Middle frontal gyrus (tissue), 1 donor: ENCODE data around the gene FAM111B.
"Not testable (repeated sequence)": the region's sequence is repeated elsewhere in the genome, so short reads cannot be mapped to it uniquely, and the experiment has no call there.

Experiments
- DNase-seq: peaks from one replicate; pipeline ENCODE4 v3.0.0-alpha.2; 2015; ENCODE audit warnings: low spot score; ENCODE audit errors: extremely low spot score

FAM111B gene, protein sequence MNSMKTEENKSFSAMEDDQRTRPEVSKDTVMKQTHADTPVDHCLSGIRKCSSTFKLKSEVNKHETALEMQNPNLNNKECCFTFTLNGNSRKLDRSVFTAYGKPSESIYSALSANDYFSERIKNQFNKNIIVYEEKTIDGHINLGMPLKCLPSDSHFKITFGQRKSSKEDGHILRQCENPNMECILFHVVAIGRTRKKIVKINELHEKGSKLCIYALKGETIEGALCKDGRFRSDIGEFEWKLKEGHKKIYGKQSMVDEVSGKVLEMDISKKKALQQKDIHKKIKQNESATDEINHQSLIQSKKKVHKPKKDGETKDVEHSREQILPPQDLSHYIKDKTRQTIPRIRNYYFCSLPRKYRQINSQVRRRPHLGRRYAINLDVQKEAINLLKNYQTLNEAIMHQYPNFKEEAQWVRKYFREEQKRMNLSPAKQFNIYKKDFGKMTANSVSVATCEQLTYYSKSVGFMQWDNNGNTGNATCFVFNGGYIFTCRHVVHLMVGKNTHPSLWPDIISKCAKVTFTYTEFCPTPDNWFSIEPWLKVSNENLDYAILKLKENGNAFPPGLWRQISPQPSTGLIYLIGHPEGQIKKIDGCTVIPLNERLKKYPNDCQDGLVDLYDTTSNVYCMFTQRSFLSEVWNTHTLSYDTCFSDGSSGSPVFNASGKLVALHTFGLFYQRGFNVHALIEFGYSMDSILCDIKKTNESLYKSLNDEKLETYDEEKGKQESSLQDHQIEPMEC

DNA sequence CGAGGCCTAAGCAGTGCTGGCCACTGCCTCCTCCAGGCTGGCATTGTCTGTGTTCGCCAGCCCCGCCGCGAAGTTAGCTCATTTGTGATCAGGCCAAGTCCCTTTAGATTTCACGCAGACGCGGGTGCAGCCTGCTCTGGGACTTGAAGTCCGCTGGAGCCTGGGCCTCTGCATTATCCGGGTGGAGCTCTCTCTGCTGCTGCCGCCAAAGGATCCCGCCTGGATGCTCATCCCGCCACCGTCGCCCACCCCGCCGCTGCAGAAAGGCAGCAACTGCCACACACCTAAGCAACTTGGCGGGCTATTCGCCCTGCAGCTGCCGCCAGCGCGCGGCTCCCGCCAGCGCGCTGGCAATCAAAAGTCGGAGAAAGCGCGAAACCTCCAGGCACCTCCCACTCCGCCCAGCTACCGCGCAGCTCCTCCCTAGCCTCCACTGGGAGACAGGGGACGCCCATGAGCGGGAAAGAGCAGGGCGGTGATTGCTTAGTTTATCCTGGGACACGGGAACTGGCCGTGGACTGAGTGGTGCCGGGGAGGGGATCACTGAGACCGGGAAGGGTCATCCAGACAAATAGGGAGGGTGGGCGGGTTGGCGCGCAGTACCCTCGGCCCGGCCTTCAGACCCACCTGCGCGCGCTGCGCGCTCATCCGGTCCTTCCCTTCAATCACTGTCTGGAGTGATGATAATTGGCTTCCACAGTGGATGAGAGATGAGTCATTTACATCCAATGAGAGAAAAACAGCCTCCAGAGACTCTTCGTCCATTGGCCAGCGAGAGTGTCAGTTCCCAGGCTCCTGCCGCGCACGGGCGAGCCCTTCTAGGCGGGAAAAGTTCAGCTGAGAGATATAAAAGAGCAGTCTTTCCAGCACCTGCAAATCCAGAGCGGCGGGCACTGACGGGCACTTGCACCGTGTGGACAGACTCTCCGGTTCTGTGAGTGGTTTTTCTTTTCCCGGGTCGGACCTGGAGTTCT, at the start of gene FAM111B:
FAM111B (plus strand) TSS at position 875 of the 974 bp plus-strand sequence. CDS start 2,389 bp downstream, outside the sequence.
- peak; percentile 80 for DNase-seq

DNA sequence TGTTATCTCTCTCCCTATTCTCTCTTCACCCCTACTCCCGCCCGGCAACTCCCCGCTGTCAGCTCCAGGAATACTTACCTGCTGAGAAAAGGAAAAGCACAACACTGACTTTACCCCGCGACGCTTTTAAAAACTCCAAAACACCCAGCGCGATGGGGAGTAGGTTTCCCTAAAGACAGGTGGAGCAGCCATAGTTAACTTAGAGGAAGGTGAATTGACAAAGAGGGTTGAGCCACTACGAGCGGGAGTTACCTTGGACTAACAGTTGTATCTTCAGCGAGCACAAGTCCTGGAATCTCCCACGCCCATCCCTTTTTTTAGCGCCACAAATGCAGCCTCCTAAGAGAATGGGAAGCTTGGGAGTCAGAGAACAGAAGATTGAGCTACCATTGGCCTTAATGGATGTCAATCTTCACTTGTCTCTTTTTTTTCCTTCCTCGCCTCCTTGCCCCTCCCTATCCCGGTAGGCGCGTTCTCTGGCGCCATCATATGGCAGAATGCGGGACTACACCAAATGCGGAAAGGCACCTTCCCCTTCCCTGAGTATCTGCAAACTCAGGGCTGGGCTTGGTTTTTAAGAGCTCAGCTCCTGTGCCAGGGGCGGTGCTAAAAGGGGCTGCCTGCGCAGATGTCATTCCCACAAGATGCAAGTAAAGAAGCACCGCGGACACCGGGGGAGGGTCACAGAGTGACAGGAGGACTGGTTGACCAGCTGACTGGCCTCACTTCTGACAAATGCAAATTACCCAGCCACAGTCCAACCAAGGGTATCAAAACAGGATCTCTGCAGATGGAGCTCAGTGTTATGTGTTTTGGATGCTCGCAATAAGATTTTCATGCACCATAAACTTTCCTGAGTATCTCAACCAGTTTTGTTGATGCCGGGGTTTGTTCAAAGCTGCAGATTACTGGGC, 48.7 kb upstream of the FAM111B start:
- peak; percentile 73 for DNase-seq

DNA sequence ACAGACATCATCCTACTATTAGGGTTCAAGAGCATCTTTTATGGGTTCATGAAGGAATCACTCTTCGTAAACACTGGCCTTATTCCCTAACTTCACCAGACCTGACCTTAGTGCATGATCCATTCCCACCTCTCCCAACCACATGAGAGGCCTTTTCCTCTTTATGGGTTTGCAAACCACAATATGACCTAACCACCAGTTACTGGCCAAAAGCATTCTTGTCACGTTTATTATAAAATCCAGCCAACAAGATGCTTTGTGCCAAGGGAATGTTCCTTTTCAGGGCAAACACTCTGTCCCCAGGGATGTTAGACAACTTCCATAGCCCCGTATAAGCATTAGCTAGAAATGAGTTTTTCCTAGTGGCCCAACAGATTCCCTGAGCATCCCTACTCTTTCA, 46.9 kb upstream of the FAM111B start:
- not testable (repeated sequence) for DNase-seq

DNA sequence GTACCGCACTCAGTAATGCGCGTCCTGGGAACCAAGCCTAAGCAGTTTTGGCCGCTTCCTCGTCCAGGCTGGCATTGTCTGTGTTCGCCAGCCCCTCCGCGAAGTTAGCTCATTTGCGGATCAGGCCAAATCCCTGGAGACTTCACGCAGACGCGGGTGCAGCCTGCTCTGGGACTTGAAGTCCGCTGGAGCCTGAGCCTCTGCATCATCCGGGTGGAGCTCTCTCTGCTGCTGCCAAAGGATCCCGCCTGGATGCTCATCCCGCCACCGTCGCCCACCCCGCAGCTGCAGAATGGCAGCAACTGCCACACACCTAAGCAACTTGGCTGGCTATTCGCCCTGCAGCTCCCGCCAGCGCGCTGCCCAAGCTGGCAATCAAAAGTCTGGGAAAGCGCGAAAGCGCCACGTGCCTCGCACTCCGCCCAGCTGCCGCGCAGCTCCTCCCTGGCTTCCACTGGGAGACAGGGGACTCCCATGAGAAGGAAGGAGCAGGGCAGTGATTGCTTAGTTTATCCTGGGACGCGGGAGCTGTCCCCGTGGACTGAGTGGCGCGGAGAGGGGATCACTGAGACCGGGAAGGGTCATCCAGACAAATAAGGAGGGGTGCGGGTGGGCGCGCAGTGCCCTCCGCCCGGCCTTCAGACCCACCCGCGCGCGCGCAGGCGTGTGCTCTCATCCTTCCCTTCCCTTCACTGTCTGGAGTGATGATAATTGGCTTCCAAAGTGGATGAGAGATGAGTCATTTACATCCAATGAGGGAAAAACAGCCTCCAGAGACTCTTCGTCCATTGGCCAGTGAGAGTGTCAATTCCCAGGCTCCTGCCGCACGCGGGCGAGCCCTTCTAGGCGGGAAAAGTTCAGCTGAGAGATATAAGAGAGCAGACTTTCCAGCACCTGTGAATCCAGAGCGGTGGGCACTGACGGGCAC, 44.2 kb upstream of the FAM111B start:
- no peak for DNase-seq

DNA sequence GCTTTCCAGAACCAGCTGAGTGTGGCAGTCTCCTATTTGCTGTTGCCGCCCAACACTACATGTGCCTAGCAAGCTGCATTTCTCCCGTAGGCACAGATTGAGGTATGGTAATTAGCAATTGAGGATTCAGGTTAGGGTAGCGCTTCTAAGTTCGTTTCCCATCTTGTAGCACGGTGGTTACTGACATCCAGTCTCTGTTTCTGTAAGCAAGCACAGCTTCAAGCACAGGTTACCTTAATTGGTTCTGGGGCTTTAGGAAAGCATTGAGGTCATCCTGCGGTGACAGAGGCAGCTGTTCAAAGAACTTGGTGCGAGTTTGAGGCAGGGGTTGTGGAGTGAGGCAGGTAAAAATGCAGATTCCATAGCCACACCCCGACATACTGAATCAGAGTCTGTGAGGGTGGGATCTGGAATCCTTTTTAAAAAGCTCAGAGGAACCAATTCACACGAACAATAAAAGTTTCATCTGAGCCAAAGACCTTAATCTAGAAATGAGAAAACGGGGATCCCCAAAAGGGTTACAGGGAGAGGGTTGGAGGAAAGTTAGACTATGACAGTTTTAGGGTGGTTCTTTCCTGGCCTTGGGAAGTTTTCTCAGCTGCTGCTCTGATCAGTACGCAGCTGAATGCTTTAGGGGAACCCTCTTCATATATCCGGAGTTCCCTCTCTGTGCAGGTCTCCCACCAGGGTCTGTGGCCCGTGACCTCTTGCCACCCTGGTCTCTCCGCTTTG, 42.9 kb upstream of the FAM111B start:
- DNase-seq, result not testable (repeated sequence)

DNA sequence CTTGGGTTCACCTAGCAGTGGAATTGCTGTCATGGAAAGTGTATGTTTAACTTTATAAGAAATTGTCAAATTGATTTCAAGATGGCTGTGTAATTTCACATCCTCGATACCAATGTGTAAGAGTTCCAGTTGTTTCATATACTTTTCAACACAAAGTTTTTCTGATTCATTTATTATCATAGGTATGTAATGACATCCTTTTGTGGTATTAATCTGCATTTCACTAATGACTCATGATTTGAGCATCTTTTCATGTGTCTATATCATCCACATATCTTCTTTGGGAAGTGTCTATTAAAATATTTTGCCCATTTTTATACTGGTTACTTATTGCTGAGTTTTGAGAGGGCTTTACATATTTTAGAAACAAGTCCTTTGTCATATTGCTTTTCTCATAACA, 38.0 kb upstream of the FAM111B start:
- DNase-seq, result no peak

DNA sequence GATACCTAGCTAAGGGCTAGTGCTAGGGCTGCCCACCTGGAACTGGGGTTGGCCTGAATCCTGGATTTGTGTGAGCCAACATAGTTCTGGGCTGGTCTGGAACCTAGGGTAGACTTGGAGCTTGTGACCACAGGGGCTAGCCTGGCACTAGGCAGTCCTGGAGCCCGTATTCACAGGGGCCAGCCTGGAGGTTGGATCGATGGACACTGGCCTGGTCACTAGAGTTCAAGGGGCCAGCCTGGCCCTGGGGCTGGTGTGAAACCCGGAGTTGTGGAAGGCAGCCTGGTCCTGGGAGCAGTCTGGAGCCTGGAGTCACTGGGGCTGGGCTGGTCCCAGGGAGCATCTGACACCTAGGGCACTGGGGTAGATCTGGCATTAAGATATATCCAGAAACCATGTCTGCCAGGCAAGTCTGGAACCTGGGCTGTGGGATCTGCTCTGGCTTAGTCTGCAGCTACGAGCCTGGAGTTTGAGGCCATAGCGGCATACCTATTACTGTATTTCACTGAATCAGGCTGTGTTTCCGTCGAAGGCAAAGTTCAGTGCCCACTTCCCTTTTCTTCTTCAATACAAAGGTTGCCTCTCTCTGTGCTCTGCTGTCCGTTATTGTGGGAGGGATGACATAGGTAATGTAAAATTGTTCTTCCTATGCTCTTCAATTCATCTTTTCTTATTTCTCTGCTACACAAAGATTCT, 30.0 kb upstream of the FAM111B start:
- no peak for DNase-seq

DNA sequence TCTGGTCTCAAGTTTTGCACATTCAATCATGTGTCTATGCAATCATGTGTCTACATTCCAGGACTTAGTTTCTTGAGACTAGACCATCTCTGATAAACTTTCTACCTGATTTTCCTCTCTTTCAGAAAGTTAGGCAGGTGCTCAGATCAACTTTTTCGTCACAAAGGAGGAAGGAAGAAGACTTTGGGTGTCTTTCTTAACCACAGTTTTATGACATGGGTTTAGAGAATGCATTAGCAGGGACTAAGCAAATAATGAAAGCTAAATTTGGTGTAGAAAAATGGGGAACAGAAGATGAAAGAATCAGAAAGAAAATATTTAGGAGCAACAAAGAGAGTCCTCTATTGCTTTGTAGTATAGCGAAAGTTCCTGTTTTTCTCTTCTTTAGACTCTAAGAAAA, 28.6 kb upstream of the FAM111B start:
- no peak for DNase-seq

DNA sequence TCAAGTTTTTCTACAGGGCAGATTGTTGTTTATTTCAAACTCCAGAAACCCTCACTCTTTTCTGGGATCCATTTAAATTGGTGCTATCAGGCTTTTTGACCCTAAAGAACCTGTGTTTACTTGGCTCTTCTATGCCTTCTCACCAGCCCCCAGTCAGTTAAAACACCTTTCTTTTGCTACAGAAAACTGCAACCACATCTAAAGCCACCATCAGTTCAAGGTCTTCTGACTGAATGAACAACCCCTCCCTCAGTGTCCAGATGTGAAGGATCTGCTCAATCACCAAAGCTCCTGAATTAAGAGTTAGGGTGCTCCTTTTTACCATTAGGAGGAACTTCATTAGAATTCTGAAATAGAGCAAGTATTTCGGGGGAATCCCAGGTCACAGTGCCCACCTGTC, 28.0 kb upstream of the FAM111B start:
- no peak for DNase-seq

DNA sequence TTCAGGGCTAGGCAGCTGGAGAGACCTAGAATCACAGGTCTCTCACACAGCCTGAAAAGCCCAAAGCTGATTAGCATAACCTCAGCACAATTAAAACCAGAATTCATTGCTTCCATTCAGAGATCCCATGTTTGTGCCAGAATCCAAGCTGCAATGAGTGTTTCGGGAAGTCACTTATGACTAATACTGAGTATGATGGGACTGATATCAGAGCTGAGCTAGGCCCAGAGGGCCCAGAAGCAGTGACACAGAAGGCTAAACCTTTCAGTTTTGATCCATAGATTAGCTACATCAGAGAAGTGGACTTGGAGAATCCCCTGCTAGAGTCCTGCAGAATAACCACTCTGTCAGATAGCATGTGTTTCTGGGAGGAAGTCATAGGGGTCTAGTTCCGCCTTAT, 26.6 kb upstream of the FAM111B start:
- not testable (repeated sequence) for DNase-seq

DNA sequence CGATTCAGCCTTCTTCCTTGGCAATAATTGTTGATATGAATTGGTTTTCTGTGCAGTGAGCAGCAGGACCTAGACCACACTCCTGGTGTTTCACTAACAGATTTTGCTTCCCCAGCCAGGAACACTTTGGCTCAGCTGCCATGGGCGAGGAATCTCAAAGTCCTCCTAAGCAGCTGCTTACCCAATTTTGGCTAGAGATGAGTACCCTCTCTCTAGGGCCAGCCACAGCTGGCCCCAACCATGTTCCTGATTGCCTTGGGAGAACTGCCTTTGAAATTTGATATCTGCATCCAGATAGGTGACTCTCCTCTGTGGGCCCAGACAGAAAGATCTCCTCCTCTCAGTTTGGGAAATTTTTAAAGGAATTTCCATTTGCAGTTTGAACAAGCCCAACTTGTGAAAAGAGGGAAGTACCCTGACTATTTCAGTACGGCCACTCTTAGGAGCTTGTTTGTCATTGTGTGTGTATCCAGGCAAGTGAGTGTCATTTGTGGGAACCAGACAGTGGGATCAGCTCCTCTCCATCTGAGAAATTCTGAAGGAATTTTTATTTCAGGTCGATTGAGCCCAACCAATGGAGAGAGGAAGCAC, 25.5 kb upstream of the FAM111B start:
- DNase-seq, result not testable (repeated sequence)

DNA sequence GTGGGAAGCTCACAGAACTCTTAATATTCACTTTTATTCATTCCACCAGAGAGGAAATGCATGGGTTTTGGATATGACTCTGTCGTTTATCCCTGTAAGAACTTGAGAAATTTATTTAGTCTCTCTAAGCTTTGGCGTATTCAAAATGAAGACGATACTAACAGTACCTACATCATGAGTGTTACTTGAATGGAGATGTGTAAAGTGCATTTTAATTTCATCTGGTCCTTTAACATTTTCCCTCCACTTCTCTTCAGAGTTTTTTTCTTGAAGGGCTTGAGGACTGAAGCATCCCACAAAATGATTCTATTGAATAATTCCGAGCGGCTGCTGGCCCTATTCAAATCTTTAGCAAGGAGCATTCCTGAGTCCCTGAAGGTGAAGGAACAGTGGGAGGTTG, 21.0 kb upstream of the FAM111B start, which contains the start of gene GLYATL1B:
GLYATL1B (plus strand) TSS at position 301 of the 400 bp plus-strand sequence; CDS start at position 301, 0 bp downstream.
- not testable (repeated sequence) for DNase-seq

DNA sequence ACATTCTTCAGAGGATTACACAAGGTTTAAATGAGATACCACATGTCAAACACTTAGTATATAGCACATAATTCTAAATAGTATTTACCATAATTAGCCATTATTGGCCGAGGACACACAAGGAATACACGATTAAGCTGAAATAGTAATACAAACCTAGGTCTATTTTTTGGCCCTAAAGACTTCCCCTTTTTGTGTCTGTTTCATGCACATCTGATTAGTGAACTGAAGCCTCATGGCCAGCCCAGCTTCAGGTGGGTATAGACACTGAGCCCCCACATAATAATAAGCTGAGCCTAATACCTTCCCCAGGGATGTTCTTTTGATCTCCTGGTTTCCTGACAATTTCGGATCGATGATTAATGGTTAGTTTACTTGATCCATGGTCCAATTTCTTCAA, 18.9 kb upstream of the FAM111B start:
- no peak for DNase-seq

DNA sequence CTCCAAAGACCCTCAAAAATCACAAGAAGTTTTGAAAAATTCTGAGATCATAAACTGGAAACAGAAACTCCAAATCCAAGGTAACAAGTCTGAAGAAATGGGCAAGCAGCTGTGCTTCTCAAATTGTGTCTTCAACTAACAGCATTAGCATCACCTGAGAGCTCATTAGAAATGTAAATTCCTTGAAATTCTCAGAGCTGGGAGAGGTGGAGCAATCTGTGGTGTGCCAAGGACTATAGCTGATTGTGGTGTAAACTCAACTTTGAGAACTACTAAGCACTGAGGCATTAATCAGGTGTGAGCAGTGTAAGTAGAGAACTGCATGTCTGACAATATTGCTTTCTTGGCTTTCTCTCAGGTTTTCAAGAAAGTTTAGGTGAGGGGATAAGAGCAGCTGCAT, 13.5 kb upstream of the FAM111B start:
- DNase-seq, result not testable (repeated sequence)

DNA sequence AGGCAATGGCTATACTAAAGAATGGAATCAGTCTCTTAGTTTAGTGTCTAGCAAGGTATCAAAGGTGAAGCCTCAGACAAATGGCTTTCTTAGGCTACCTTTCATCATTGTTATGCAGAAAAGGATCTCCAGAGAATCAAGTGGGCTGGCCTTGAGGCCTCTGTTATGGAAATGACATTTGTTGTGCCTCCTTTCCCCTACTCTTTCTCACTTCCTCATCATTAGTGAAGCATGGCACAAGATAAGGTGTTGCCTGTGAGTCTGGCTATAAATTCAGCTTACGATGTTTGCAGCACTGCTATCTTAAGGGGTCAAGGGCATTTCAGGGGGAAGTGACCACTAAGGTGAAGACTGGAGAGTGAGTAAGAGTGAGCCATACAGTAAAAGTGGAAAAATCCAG, 11.8 kb upstream of the FAM111B start:
- DNase-seq, result not testable (repeated sequence)

DNA sequence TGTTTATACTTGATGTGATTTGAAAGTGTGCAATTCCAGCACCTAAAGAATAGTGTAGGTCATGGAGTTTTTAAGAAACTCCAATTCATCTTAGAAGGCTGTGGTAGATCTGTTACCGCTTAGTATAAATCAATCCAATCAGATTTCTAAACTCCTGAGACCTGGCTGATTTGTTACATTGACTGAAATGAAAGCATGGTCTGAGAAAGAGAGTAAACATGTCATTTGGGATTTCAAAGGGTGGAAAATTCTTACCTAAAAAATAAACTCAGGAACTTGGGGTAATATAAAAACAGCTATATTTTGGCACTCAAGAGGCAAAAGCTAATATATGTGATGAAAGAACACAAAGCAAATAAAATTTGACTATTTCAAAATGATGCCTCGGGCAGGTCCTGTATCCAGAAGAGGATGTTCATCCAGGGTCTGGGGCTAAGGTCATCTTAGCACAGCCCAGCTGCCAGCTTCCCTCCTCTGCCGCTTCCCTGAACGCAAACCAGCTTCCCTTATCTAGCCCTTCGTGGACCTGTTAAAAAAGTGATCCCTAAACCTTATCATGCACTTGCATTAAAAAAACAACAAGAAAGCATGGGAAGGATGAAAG, 11.0 kb upstream of the FAM111B start:
- DNase-seq, result not testable (repeated sequence)

DNA sequence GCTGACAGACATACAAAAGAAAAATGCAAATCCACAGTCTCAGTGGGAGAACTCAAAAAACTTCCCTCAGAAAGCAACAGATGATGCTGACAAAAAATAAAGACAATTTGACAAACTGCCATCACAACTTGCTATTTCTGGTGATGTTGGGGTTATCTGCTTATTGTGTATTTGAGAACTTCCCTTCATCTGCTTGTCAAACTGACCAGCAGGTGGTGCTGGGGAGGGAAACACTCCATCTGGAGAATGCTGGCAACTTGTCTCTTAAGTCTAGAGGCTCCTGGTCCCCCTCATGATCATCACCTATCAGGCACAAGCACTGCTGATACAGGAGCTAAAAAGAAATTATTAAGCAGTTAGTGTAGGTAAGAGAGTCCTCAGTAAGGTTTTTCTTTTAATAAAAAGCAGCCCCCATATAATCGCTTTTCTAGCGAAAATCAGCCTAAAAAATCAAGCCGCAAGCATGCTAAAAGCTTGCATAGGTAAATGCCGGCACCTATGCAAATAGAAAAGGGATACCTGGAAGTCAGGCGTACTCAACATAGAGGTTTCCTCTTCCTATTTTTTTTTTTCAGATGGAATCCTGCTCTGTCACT, 9.8 kb upstream of the FAM111B start:
- DNase-seq, result no peak
